Smooth muscle cell (in vitro differentiated cells): Measurements from ENCODE around the gene TTLL11. TPM values are rescaled to one million over a fixed set of nuclear protein-coding genes. Genes with fewer than 3 reads are reported as not detected.

Experiments used
- DNase-seq: peaks from one replicate; lab custom pipeline; 2025; ENCODE audit not compliant: unreplicated experiment; lab: John Stamatoyannopoulos, UW
- H2AFZ ChIP-seq: fragments of 200-600 bp; sonication (generic); 2 replicates; pipeline ENCODE4 v1.6.0; 2016; ENCODE audit warnings: antibody characterized with exemption, low read depth, mild to moderate bottlenecking
- H3F3A ChIP-seq: fragments of 200-600 bp; sonication (generic); 2 replicates; pipeline ENCODE4 v1.6.0; 2017; ENCODE audit warnings: antibody characterized with exemption, low read depth
- H3K27ac ChIP-seq: fragments of 200-600 bp; sonication (generic); 2 replicates; pipeline ENCODE4 v1.5.1; 2016; ENCODE audit warnings: low read depth, mild to moderate bottlenecking
- H3K27me3 ChIP-seq: fragments of 200-600 bp; sonication (generic); 2 replicates; pipeline ENCODE4 v1.6.1; 2016; ENCODE audit warnings: low read depth, mild to moderate bottlenecking
- H3K36me3 ChIP-seq: fragments of 200-600 bp; sonication (generic); 2 replicates; pipeline ENCODE4 v1.5.1; 2016; ENCODE audit warnings: low read depth
- H3K4me1 ChIP-seq: fragments of 200-600 bp; sonication (generic); 2 replicates; pipeline ENCODE4 v1.5.1; 2016; ENCODE audit warnings: low read depth
- H3K4me2 ChIP-seq: fragments of 200-600 bp; sonication (generic); 2 replicates; pipeline ENCODE4 v1.6.0; 2016; ENCODE audit warnings: mild to moderate bottlenecking
- H3K4me3 ChIP-seq: fragments of 200-600 bp; sonication (generic); 2 replicates; pipeline ENCODE4 v1.5.1; 2016; ENCODE audit warnings: mild to moderate bottlenecking
- H3K79me2 ChIP-seq: fragments of 200-600 bp; sonication (generic); 2 replicates; pipeline ENCODE4 v1.6.0; 2016; ENCODE audit warnings: low read depth, mild to moderate bottlenecking
- H3K9ac ChIP-seq: fragments of 200-600 bp; sonication (generic); 2 replicates; pipeline ENCODE4 v1.6.0; 2016; ENCODE audit warnings: low read depth
- H3K9me3 ChIP-seq: fragments of 200-600 bp; sonication (generic); replicated peaks from 2 replicates; pipeline ENCODE4 v1.5.1; 2016; ENCODE audit warnings: low read depth
- H4K20me1 ChIP-seq: fragments of 200-600 bp; sonication (generic); 2 replicates; pipeline ENCODE4 v1.6.0; 2016; ENCODE audit warnings: low read depth
- WGBS: methylation state at CpG from one replicate; pipeline ENCODE4 v1.1.7; 2016; ENCODE audit warnings: low lambda C conversion rate; 5-methylcytosine and 5-hydroxymethylcytosine counted together
- polyA plus RNA-seq: library from polyadenylated mRNA; unstranded; fragments of >200 nt; fragmentation: Nextera tagmentation; extraction: Ambion mirVana; gene quantifications from 2 replicates; pipeline ENCODE4 v1.2.1, GENCODE V29; 2016
- total RNA-seq: library from RNA; depleted of rRNA; stranded (reverse); fragments of >200 nt; gene quantifications from 2 replicates; pipeline ENCODE4 v1.2.3, GENCODE V29; 2014
- TF ChIP-seq, protein P1 (sequence below): fragments of 200-600 bp; sonication (generic); IDR thresholded peaks from 2 replicates; pipeline ENCODE4 v1.5.1; 2017; ENCODE audit warnings: borderline replicate concordance, mild to moderate bottlenecking, antibody characterized with exemption; ENCODE audit not compliant: insufficient read depth, poor library complexity, severe bottlenecking

Gene TTLL11
- total and polyA plus RNA-seq, 2 experiments from 2014 or later: 2.6 to 3.7 TPM

DNA sequence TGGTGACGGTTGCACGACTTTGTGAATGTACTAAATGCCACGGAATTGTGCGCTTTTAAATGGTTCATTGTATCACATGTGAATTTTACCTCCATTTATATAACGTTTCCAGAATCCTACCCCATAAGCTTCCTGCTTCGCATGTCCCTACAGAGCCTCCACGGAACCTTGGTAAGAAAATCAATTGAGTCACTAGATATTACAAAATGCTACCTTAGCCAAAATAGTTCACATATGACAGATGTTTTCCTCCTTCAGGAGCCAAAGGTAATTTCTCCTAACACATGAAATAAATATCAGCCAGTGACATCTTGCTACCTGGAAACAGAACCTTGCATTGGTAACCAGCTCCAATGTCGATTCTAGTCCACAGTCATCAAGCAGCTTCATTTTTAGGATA is 125.1 kb downstream of the TTLL11 start:
- H3K36me3 ChIP-seq: no peaks in the 10 kb centered on the region
- H3K9ac ChIP-seq: no peak overlapping the region
- no peaks in the 10 kb centered on the region for H3K9me3 ChIP-seq
- no peak for DNase-seq
- no peaks in the 10 kb centered on the region for H3F3A ChIP-seq
- no peaks in the 10 kb centered on the region for H4K20me1 ChIP-seq
- no peak overlapping the region for H3K4me2 ChIP-seq
- no peaks in the 10 kb centered on the region for H3K79me2 ChIP-seq
- TF ChIP-seq, protein P1, sequence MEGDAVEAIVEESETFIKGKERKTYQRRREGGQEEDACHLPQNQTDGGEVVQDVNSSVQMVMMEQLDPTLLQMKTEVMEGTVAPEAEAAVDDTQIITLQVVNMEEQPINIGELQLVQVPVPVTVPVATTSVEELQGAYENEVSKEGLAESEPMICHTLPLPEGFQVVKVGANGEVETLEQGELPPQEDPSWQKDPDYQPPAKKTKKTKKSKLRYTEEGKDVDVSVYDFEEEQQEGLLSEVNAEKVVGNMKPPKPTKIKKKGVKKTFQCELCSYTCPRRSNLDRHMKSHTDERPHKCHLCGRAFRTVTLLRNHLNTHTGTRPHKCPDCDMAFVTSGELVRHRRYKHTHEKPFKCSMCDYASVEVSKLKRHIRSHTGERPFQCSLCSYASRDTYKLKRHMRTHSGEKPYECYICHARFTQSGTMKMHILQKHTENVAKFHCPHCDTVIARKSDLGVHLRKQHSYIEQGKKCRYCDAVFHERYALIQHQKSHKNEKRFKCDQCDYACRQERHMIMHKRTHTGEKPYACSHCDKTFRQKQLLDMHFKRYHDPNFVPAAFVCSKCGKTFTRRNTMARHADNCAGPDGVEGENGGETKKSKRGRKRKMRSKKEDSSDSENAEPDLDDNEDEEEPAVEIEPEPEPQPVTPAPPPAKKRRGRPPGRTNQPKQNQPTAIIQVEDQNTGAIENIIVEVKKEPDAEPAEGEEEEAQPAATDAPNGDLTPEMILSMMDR: no peak
- WGBS: 95% methylated on average over 8 of the region's 8 CpGs
- no peak overlapping the region for H2AFZ ChIP-seq
- no peaks in the 10 kb centered on the region for H3K27me3 ChIP-seq
- H3K4me1 ChIP-seq: no peaks in the 10 kb centered on the region
- H3K27ac ChIP-seq: no peak overlapping the region
- H3K4me3 ChIP-seq: no peak overlapping the region

DNA sequence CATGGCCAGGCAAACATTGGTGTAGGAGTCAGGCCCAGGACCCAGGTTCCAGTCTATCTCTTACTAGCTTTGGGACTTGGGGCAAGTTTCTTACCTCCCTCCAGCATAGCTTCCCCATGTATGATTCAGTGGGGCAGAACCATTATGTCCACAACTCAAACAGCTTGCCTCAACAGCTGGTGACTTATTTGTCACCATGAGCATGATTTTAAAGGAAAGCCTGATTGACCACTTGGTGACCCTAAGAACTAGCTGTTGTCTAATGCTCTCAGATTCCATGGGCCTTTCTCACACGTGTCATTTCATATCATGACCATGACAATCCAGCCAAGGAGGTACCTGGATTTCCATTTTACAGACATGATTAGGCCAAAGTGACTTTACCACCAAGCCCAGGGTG is 126.4 kb downstream of the TTLL11 start:
- no peaks in the 10 kb centered on the region for H3F3A ChIP-seq
- TF ChIP-seq, protein P1: no peak
- no peaks in the 10 kb centered on the region for H3K4me1 ChIP-seq
- DNase-seq: no peak
- 91% methylated on average over 1 of the region's 1 CpG for WGBS
- no peak overlapping the region for H2AFZ ChIP-seq
- H4K20me1 ChIP-seq: no peaks in the 10 kb centered on the region
- H3K9ac ChIP-seq: no peak overlapping the region
- no peaks in the 10 kb centered on the region for H3K36me3 ChIP-seq
- H3K79me2 ChIP-seq: no peaks in the 10 kb centered on the region
- H3K4me2 ChIP-seq: no peak overlapping the region
- no peaks in the 10 kb centered on the region for H3K27me3 ChIP-seq
- no peak overlapping the region for H3K4me3 ChIP-seq
- H3K27ac ChIP-seq: no peak overlapping the region
- H3K9me3 ChIP-seq: no peaks in the 10 kb centered on the region

DNA sequence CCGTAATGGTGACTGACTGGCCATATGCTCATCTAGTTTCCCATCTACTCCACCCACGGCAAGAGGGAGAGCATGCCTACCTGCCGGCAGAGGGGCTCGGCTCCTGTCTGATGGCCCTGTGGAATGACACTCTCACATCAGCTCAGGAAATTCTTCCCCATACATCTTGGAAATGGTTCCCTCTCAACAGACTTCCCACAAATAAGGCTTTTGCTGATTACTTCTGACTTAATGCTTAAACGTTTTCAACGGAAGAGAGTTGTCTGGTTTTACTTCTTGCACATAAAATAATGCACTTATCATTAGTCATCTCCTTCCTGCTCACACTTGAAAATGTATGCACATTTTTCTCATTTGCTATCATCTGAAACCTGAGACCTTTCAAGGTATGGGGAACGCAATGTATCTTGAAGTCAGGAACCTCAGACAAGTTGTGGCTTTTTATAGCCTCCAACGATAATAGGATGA is 129.5 kb downstream of the TTLL11 start:
- Histone ChIP-seq H3K4me2 (peak overlapping the region; percentile 14), H2AFZ (no peak overlapping the region), H3K9ac (no peak overlapping the region), H3K27ac (peak overlapping the region; percentile 49), H4K20me1 (no peaks in the 10 kb centered on the region), H3K79me2 (no peaks in the 10 kb centered on the region), H3K9me3 (no peaks in the 10 kb centered on the region), H3K36me3 (no peaks in the 10 kb centered on the region), H3K4me1 (no peaks in the 10 kb centered on the region), H3F3A (no peaks in the 10 kb centered on the region), H3K4me3 (no peak overlapping the region), H3K27me3 (no peaks in the 10 kb centered on the region)
- WGBS: 33% methylated on average over 8 of the region's 8 CpGs
- TF ChIP-seq, protein P1: no peak
- DNase-seq: no peak

DNA sequence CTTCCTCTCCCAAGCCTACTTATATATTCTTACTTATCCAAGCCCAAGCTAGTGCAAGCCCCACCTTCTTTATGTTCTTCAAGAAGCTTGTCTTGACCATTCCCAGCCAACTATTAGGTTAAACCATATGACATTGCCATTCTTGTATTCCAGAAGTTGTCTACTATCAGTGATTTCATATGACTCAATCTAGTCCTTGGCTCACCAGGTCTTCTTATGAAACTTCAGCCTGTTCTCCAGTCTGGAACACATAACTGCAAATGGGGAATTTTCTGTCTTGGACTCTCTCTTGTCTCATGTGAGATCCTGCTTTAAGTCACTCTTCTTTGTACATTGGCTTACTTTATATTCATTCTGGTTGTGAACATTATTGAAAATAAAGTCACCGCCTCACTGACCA is 130.7 kb downstream of the TTLL11 start:
- no peak overlapping the region for H3K4me2 ChIP-seq
- H4K20me1 ChIP-seq: no peaks in the 10 kb centered on the region
- no peaks in the 10 kb centered on the region for H3K9me3 ChIP-seq
- no peaks in the 10 kb centered on the region for H3K4me1 ChIP-seq
- no peaks in the 10 kb centered on the region for H3K79me2 ChIP-seq
- no peak overlapping the region for H3K27ac ChIP-seq
- TF ChIP-seq, protein P1: no peak
- no peaks in the 10 kb centered on the region for H3K27me3 ChIP-seq
- H3F3A ChIP-seq: no peaks in the 10 kb centered on the region
- no peak for DNase-seq
- no peak overlapping the region for H2AFZ ChIP-seq
- WGBS: 100% methylated on average over 1 of the region's 1 CpG
- H3K36me3 ChIP-seq: no peaks in the 10 kb centered on the region
- no peak overlapping the region for H3K9ac ChIP-seq
- H3K4me3 ChIP-seq: no peak overlapping the region
